H9 (cell line): ENCODE measurements around the gene ADAD2. TPM values are rescaled to one million over a fixed set of nuclear protein-coding genes. Genes with fewer than 3 reads are reported as not detected.

ENCODE experiments used
- DNase-seq: peaks from one replicate; pipeline ENCODE4 v3.0.0-alpha.2; 2017
- H2AFZ ChIP-seq: one replicate; pipeline ENCODE4 v1.6.1; 2013; ENCODE audit warnings: mild to moderate bottlenecking, low read length, control low read depth, moderate library complexity
- H2AK5ac ChIP-seq: 2 replicates; pipeline ENCODE4 v1.6.1; 2013; ENCODE audit warnings: low read length, control low read depth, mixed read lengths; ENCODE audit not compliant: insufficient read length
- H2BK120ac ChIP-seq: one replicate; pipeline ENCODE4 v1.6.1; 2013; ENCODE audit warnings: low read depth, mild to moderate bottlenecking, low read length, control low read depth, inconsistent platforms; ENCODE audit not compliant: poor library complexity, severe bottlenecking
- H2BK12ac ChIP-seq: 2 replicates; pipeline ENCODE4 v1.6.1; 2013; ENCODE audit warnings: low read length, control low read depth, mixed read lengths, low read depth; ENCODE audit not compliant: insufficient read length
- H2BK15ac ChIP-seq: 2 replicates; pipeline ENCODE4 v1.6.1; 2013; ENCODE audit warnings: low read depth, low read length, control low read depth
- H2BK20ac ChIP-seq: one replicate; pipeline ENCODE4 v1.6.1; 2013; ENCODE audit warnings: low read depth, mild to moderate bottlenecking, low read length, control low read depth, inconsistent platforms; ENCODE audit not compliant: poor library complexity, severe bottlenecking
- H2BK5ac ChIP-seq: 2 replicates; pipeline ENCODE4 v1.6.1; 2013; ENCODE audit warnings: low read length, control low read depth, mixed read lengths; ENCODE audit not compliant: insufficient read length
- H3K14ac ChIP-seq: 2 replicates; pipeline ENCODE4 v1.6.1; 2013; ENCODE audit warnings: low read length, control low read depth; ENCODE audit not compliant: insufficient read depth
- H3K18ac ChIP-seq: 2 replicates; pipeline ENCODE4 v1.6.1; 2013; ENCODE audit warnings: low read depth, mild to moderate bottlenecking, mixed read lengths, low read length, control low read depth; ENCODE audit not compliant: insufficient read length
- H3K23ac ChIP-seq: 2 replicates; pipeline ENCODE4 v1.6.1; 2013; ENCODE audit warnings: low read length, control low read depth, mixed read lengths, low read depth; ENCODE audit not compliant: insufficient read length
- H3K23me2 ChIP-seq: 2 replicates; pipeline ENCODE4 v1.6.1; 2013; ENCODE audit warnings: low read depth, mild to moderate bottlenecking, mixed read lengths, low read length, control low read depth; ENCODE audit not compliant: insufficient read length, poor library complexity, severe bottlenecking
- H3K27ac ChIP-seq: 2 replicates; pipeline ENCODE4 v1.5.1; 2013; ENCODE audit warnings: low read length, control low read depth, mixed read lengths, low read depth; ENCODE audit not compliant: insufficient read length
- H3K27me3 ChIP-seq: 2 replicates; pipeline ENCODE4 v1.6.1; 2013; ENCODE audit warnings: low read length, control low read depth, inconsistent platforms; ENCODE audit not compliant: insufficient read depth
- H3K4ac ChIP-seq: 2 replicates; pipeline ENCODE4 v1.6.1; 2013; ENCODE audit warnings: low read depth, mild to moderate bottlenecking, control low read depth, inconsistent platforms, low read length, moderate library complexity
- H3K4me1 ChIP-seq: 2 replicates; pipeline ENCODE4 v1.6.1; 2013; ENCODE audit warnings: low read length, control low read depth, inconsistent platforms; ENCODE audit not compliant: insufficient read depth
- H3K4me2 ChIP-seq: 2 replicates; pipeline ENCODE4 v1.6.1; 2013; ENCODE audit warnings: low read length, control low read depth, mixed read lengths; ENCODE audit not compliant: insufficient read length, insufficient read depth
- H3K56ac ChIP-seq: 2 replicates; pipeline ENCODE4 v1.6.1; 2013; ENCODE audit warnings: low read depth, mild to moderate bottlenecking, mixed read lengths, low read length, control low read depth; ENCODE audit not compliant: insufficient read length
- H3K79me1 ChIP-seq: 2 replicates; pipeline ENCODE4 v1.6.1; 2013; ENCODE audit warnings: low read depth, mild to moderate bottlenecking, moderate library complexity, low read length, control low read depth, inconsistent platforms; ENCODE audit not compliant: insufficient read depth, poor library complexity, severe bottlenecking
- H3K79me2 ChIP-seq: 2 replicates; pipeline ENCODE4 v1.6.1; 2013; ENCODE audit warnings: low read length, control low read depth, inconsistent platforms; ENCODE audit not compliant: insufficient read depth
- H3K9ac ChIP-seq: 2 replicates; pipeline ENCODE4 v1.6.1; 2013; ENCODE audit warnings: low read length, control low read depth, mixed read lengths; ENCODE audit not compliant: insufficient read length; ENCODE audit errors: extremely low read depth
- H3K9me3 ChIP-seq: one replicate; pipeline ENCODE4 v1.6.1; 2013; ENCODE audit warnings: low read depth, low read length, inconsistent platforms; ENCODE audit not compliant: control insufficient read depth
- H3T11ph ChIP-seq: one replicate; pipeline ENCODE4 v1.6.1; 2013; ENCODE audit warnings: mild to moderate bottlenecking, low read length, control low read depth, inconsistent platforms
- H4K20me1 ChIP-seq: one replicate; pipeline ENCODE4 v1.6.1; 2013; ENCODE audit not compliant: control insufficient read depth, insufficient read length, insufficient read depth
- H4K5ac ChIP-seq: 2 replicates; pipeline ENCODE4 v1.6.1; 2013; ENCODE audit warnings: low read depth, mild to moderate bottlenecking, mixed read lengths, low read length, control low read depth; ENCODE audit not compliant: insufficient read length
- H4K8ac ChIP-seq: replicated peaks from 2 replicates; pipeline ENCODE4 v1.6.1; 2013; ENCODE audit warnings: low read length, control low read depth, mixed read lengths, low read depth; ENCODE audit not compliant: insufficient read length
- H4K91ac ChIP-seq: 2 replicates; pipeline ENCODE4 v1.6.1; 2013; ENCODE audit warnings: low read depth, mild to moderate bottlenecking, moderate library complexity, mixed read lengths, low read length, control low read depth; ENCODE audit not compliant: insufficient read length
- H3K27ac Mint-ChIP-seq, 3 experiments: 2 replicates in 2 of 3; 3 replicates in 1 of 3; pipeline ENCODE4 v1.8.0; 2020 to 2021; ENCODE audit warnings: mixed read lengths in 3 of 3, mild to moderate bottlenecking in 1 of 3, moderate library complexity in 1 of 3
- H3K27me3 Mint-ChIP-seq: 2 replicates; pipeline ENCODE4 v1.8.0; 2021; ENCODE audit warnings: low read depth, mild to moderate bottlenecking, moderate library complexity, mixed read lengths
- H3K36me3 Mint-ChIP-seq, 3 experiments: 2 replicates in 2 of 3; 3 replicates in 1 of 3; pipeline ENCODE4 v1.8.0; 2020 to 2021; ENCODE audit warnings: low read depth in 3 of 3, mixed read lengths in 3 of 3; ENCODE audit not compliant: insufficient read depth in 1 of 3
- H3K4me1 Mint-ChIP-seq, 2 experiments: 2 replicates each; pipeline ENCODE4 v1.8.0; 2020; ENCODE audit warnings: mixed read lengths in 2 of 2
- H3K4me3 Mint-ChIP-seq, 2 experiments: 2 replicates in 1 of 2; 3 replicates in 1 of 2; pipeline ENCODE4 v1.8.0; 2020 to 2021; ENCODE audit warnings: mild to moderate bottlenecking in 2 of 2, mixed read lengths in 2 of 2, moderate library complexity in 1 of 2
- H3K9me3 Mint-ChIP-seq, 2 experiments: 2 replicates in 1 of 2; 3 replicates in 1 of 2; pipeline ENCODE4 v1.8.0; 2020; ENCODE audit warnings: mild to moderate bottlenecking in 2 of 2, mixed read lengths in 2 of 2, moderate library complexity in 1 of 2
- CTCF ChIP-seq: fragments of 200-600 bp; sonication (generic); conservative IDR thresholded peaks from 3 replicates; pipeline ENCODE4 v1.8.0; 2021; ENCODE audit warnings: antibody characterized with exemption, mild to moderate bottlenecking
- WGBS: extraction: QIAGEN DNeasy Blood & Tissue Kit; methylation state at CpG from one replicate; pipeline ENCODE4 v1.1.7; 2013; ENCODE audit warnings: missing lambda C conversion rate, low lambda C conversion rate, mixed read lengths; ENCODE audit not compliant: insufficient read length; ENCODE audit errors: extremely low coverage; 5-methylcytosine and 5-hydroxymethylcytosine counted together
- total RNA-seq: library from RNA; stranded (reverse); gene quantifications from 2 replicates; pipeline ENCODE4 v1.2.1, GENCODE V29; 2021

ADAD2 gene
- total RNA-seq, 1 experiment from 2014 or later = 1.0 TPM

DNA sequence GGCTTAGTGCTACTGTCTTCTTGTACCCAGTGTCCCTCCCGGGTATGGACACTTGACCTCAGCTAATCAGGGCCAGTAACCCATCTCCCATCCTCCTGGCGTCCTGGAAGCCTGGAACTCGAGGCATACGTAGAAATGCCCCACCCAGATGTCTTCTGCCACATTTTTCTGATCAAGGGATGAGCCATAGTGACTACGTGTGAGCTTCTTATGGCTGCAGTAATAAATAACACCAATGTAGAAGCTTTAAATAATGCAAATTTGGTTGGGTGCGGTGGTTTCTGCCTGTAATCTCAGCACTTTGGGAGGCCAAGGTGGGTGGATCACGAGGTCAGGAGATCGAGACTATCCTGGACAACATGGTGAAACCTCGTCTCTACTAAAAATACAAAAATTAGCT, 51.9 kb downstream of the ADAD2 start:
- Mint-ChIP-seq H3K27me3 (peaks cover 8% of the 10 kb centered on the region), H3K4me3 (no peak overlapping the region), H3K9me3 (peaks cover 0 to 4% of the 10 kb centered on the region in 2 experiments; a peak in 3 of 5 replicates), H3K4me1 (peaks cover 2 to 11% of the 10 kb centered on the region in 2 experiments; a peak in 2 of 4 replicates), H3K27ac (no peak overlapping the region), H3K36me3 (no peaks in the 10 kb centered on the region)
- no peaks in the 10 kb centered on the region for H3K79me1 ChIP-seq
- H4K91ac ChIP-seq = no peak overlapping the region
- H2BK120ac ChIP-seq = no peak overlapping the region
- H3K4ac ChIP-seq = no peak overlapping the region
- no peak for TF ChIP-seq CTCF
- H2BK15ac ChIP-seq = no peak overlapping the region
- H2BK20ac ChIP-seq = no peak overlapping the region
- no CpG with 5 or more reads among the region's 9 CpGs for WGBS
- no peak overlapping the region for H4K5ac ChIP-seq
- no peaks in the 10 kb centered on the region for H3K4me1 ChIP-seq
- H3K79me2 ChIP-seq = no peaks in the 10 kb centered on the region
- no peaks in the 10 kb centered on the region for H3K9me3 ChIP-seq
- H3K56ac ChIP-seq = no peak overlapping the region
- H3K4me2 ChIP-seq = no peak overlapping the region
- no peaks in the 10 kb centered on the region for H3K27me3 ChIP-seq
- no peak overlapping the region for H3T11ph ChIP-seq
- DNase-seq = no peak
- no peak overlapping the region for H4K8ac ChIP-seq
- H2AK5ac ChIP-seq = no peak overlapping the region
- no peak overlapping the region for H2AFZ ChIP-seq
- no peak overlapping the region for H3K27ac ChIP-seq
- no peak overlapping the region for H3K14ac ChIP-seq
- no peak overlapping the region for H2BK5ac ChIP-seq
- H3K23me2 ChIP-seq = no peaks in the 10 kb centered on the region
- no peak overlapping the region for H2BK12ac ChIP-seq
- H3K23ac ChIP-seq = no peak overlapping the region
- no peak overlapping the region for H3K9ac ChIP-seq
- no peaks in the 10 kb centered on the region for H4K20me1 ChIP-seq
- H3K18ac ChIP-seq = no peak overlapping the region
